Type B pancreatic cell (in vitro differentiated cells): Measurements from ENCODE around the gene NIPA2. TPM values are rescaled to one million over a fixed set of nuclear protein-coding genes. Genes with fewer than 3 reads are reported as not detected.

Source experiments
- DNase-seq: peaks from one replicate; pipeline ENCODE4 v3.0.0; 2021; ENCODE audit warnings: mixed read lengths; ENCODE audit not compliant: unreplicated experiment; ENCODE audit errors: extremely low spot score
- H3K27ac Mint-ChIP-seq: 2 replicates; pipeline ENCODE4 v1.8.0; 2021; ENCODE audit warnings: mild to moderate bottlenecking, mixed read lengths
- H3K27me3 Mint-ChIP-seq: 2 replicates; pipeline ENCODE4 v1.8.0; 2021; ENCODE audit warnings: mixed read lengths
- H3K36me3 Mint-ChIP-seq: 2 replicates; pipeline ENCODE4 v1.8.0; 2021; ENCODE audit warnings: mixed read lengths
- H3K4me1 Mint-ChIP-seq: one replicate; pipeline ENCODE4 v1.8.0; 2021; ENCODE audit warnings: mixed read lengths; ENCODE audit not compliant: unreplicated experiment
- H3K4me3 Mint-ChIP-seq: 2 replicates; pipeline ENCODE4 v1.8.0; 2021; ENCODE audit warnings: mild to moderate bottlenecking, mixed read lengths
- H3K9me3 Mint-ChIP-seq: 2 replicates; pipeline ENCODE4 v1.8.0; 2021; ENCODE audit warnings: mixed read lengths
- CTCF ChIP-seq: fragments of 200-600 bp; sonication (generic); conservative IDR thresholded peaks from 2 replicates; pipeline ENCODE4 v1.5.0; 2021; ENCODE audit warnings: antibody characterized with exemption, mild to moderate bottlenecking
- total RNA-seq: library from RNA; stranded (reverse); gene quantifications from 2 replicates; pipeline ENCODE4 v1.2.1, GENCODE V29; 2021; ENCODE audit warnings: low replicate concordance

The NIPA2 gene
- total RNA-seq, 1 donor from 2014 or later = 48.7 TPM

DNA sequence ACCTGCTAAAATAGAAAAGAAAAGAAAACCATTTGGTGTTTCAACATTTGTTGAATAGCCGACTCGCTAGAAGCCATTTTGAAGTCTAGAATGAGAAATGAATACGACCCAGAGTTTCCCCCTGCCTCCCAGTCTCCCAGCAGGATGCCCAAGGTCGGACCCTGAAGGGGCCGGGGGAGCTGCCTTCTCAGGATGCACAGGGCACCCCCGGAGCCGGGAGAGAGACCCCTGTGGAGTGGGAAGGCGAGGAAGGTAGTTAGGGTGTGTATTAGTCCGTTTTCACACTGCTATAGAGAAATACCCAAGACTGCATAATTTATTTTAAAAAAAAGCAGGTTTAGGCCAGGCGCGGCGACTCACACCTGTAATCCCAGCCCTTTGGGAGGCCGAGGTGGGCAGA lies 44.7 kb downstream of the NIPA2 start:
- no peak for TF ChIP-seq CTCF
- DNase-seq = no peak
- Mint-ChIP-seq H3K36me3 (peaks cover 18% of the 10 kb centered on the region), H3K9me3 (no peaks in the 10 kb centered on the region), H3K4me3 (no peak overlapping the region), H3K27ac (no peak overlapping the region), H3K4me1 (no peaks in the 10 kb centered on the region), H3K27me3 (no peaks in the 10 kb centered on the region)

GRCh38 chr15:22884344-22884743 lies 45.9 kb downstream of the NIPA2 start:
- peak; percentile 31 for TF ChIP-seq CTCF
- peaks cover 17% of the 10 kb centered on the region for H3K36me3 Mint-ChIP-seq
- no peak for DNase-seq

DNA sequence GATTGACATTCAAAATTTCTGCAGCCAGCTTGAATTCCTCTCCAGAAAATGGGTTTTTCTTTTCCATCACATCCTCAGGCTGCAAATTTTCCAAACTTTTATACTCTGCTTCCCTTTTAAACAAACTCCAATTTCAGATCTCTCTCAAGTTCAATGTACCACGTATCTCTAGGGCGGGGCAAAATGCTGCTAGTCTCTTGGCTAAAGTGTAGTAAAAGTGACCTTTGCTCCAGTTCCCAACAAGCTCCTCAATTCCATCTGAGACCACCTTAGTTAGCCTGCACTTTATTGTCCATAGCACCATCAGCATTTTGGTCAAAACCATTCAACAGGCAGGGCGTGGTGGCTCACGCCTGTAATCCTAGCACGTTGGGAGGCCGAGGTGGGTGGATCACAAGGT lies 46.7 kb downstream of the NIPA2 start:
- TF ChIP-seq CTCF = no peak
- H3K9me3 Mint-ChIP-seq = no peaks in the 10 kb centered on the region
- no peaks in the 10 kb centered on the region for H3K4me1 Mint-ChIP-seq
- H3K27me3 Mint-ChIP-seq = no peaks in the 10 kb centered on the region
- no peak overlapping the region for H3K4me3 Mint-ChIP-seq
- H3K27ac Mint-ChIP-seq = no peak overlapping the region
- DNase-seq = no peak
- peaks cover 21% of the 10 kb centered on the region for H3K36me3 Mint-ChIP-seq

More at GRCh38 chr15:22884344-22884743, 45.9 kb downstream of the NIPA2 start:
- H3K27ac Mint-ChIP-seq = no peak overlapping the region
- no peaks in the 10 kb centered on the region for H3K4me1 Mint-ChIP-seq
- H3K9me3 Mint-ChIP-seq = no peaks in the 10 kb centered on the region
- no peak overlapping the region for H3K4me3 Mint-ChIP-seq
- H3K27me3 Mint-ChIP-seq = no peaks in the 10 kb centered on the region

DNA sequence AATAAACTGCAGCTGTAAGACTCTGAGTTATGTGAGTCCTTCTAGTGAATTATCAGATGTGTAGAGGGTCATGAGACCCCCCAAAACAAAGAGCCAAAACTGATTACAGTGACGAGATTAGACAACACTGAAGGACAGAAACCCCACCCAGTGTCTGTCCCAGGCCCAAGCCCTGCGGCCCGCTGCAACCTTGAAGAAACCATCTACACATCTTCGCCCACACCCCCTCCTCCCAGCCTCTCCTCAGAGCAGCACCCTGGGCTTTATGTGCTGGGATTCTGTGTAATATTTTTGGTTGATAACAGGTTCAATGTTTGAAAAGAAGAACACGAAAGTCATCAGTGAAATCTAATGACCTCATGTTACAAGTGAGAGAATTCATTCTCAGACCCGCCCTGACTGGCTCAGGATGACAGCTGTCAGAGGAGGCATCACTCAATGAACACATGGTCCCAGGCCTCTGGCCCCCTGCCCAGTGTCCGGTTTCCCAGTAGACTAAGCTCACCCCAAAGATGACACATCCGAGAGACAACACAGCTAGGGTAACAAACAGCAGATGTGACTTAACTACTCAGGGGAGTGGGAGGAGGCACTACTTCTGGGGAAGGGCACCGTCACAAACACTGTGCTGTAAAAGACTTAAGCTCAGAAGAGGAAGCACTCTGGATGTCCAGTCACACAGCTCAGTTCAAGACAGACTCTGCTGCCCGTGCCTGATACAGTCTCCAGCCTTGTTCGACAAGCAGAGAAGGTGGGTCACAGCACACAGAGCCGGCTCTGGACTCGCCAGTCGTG lies 48.9 kb downstream of the NIPA2 start:
- Mint-ChIP-seq H3K36me3 (peaks cover 18% of the 10 kb centered on the region), H3K27ac (peak overlapping the region; percentile 75), H3K4me1 (no peaks in the 10 kb centered on the region), H3K27me3 (no peaks in the 10 kb centered on the region), H3K9me3 (no peaks in the 10 kb centered on the region), H3K4me3 (no peak overlapping the region)
- no peak for DNase-seq
- TF ChIP-seq CTCF = no peak

GRCh38 chr15:22888120-22888859 lies 49.8 kb downstream of the NIPA2 start:
- no peaks in the 10 kb centered on the region for H3K4me1 Mint-ChIP-seq
- no peaks in the 10 kb centered on the region for H3K9me3 Mint-ChIP-seq
- H3K27me3 Mint-ChIP-seq = no peaks in the 10 kb centered on the region
- TF ChIP-seq CTCF = no peak
- H3K27ac Mint-ChIP-seq = peak overlapping the region; percentile 75
- no peak for DNase-seq
- peaks cover 26% of the 10 kb centered on the region for H3K36me3 Mint-ChIP-seq
- H3K4me3 Mint-ChIP-seq = no peak overlapping the region
